Endothelial cell of umbilical vein (primary cell): ENCODE measurements around the gene MYO1E. TPM values are rescaled to one million over a fixed set of nuclear protein-coding genes. Genes with fewer than 3 reads are reported as not detected.

Experiments used
- BruUV-seq: library from RNA; stranded (reverse); fragments of 400-500 nt; replicated peaks from 2 replicates; lab custom pipeline; 2021; lab: Mats Ljungman, UMichigan
- CTCF ChIA-PET: fragments of 300-600, 350-600 bp; sonication (Branson Sonifier 250); formaldehyde crosslinking; loops from one replicate; lab custom pipeline; 2021; ENCODE audit warnings: antibody characterized with exemption, inconsistent platforms; lab: Charles Lee
- POLR2A ChIA-PET: fragments of 300-600, 350-600 bp; sonication (Branson Sonifier 250); formaldehyde crosslinking; loops from one replicate; lab custom pipeline; 2021; ENCODE audit warnings: antibody characterized with exemption, inconsistent platforms; lab: Charles Lee
- DNase-seq: peaks from one replicate; pipeline ENCODE4 v3.0.0-alpha.2; 2011; ENCODE audit warnings: low read depth, low spot score
- FAIRE-seq: peaks from 2 replicates; lab custom pipeline; 2011; peaks lifted over from hg19 to GRCh38; lab: Jason Lieb, UNC
- H2AFZ ChIP-seq: 2 replicates; pipeline ENCODE4 v1.6.0; 2012; ENCODE audit warnings: low read depth, low read length, control low read depth, inconsistent platforms
- H3K27ac ChIP-seq: 2 replicates; pipeline ENCODE4 v1.5.1; 2011; ENCODE audit warnings: low read depth, mild to moderate bottlenecking, control low read depth, low read length, moderate library complexity; ENCODE audit not compliant: insufficient read depth
- H3K27me3 ChIP-seq, 2 experiments: 2 replicates each; pipeline versions ENCODE4 v1.6.0 to v1.6.1; 2011; ENCODE audit warnings: low read length in 2 of 2, mixed read lengths in 1 of 2; ENCODE audit not compliant: control insufficient read depth in 2 of 2, insufficient read depth in 2 of 2
- H3K36me3 ChIP-seq, 2 experiments: 2 replicates in 1 of 2; 3 replicates in 1 of 2; pipeline ENCODE4 v1.5.1; 2011; ENCODE audit warnings: low read length in 2 of 2, mild to moderate bottlenecking in 1 of 2, moderate library complexity in 1 of 2; ENCODE audit not compliant: control insufficient read depth in 2 of 2, insufficient read depth in 2 of 2; ENCODE audit errors: extremely low read depth in 1 of 2
- H3K4me1 ChIP-seq: 3 replicates; pipeline ENCODE4 v1.5.1; 2011; ENCODE audit warnings: mild to moderate bottlenecking, low read length; ENCODE audit not compliant: control insufficient read depth, insufficient read depth; ENCODE audit errors: extremely low read depth
- H3K4me2 ChIP-seq: 2 replicates; pipeline ENCODE4 v1.6.1; 2011; ENCODE audit warnings: low read length, control low read depth, mixed read lengths; ENCODE audit not compliant: insufficient read depth
- H3K4me3 ChIP-seq, 3 experiments: fragments of 200-600 bp in 1 of 3; sonication (generic), shearing (Covaris generic) in 1 of 3; replicated peaks in 1 of 3; 2 replicates each; pipeline ENCODE4 v1.5.1; 2011 to 2016; ENCODE audit warnings: control low read depth in 3 of 3, low read length in 3 of 3, mild to moderate bottlenecking in 2 of 3, inconsistent platforms in 1 of 3, low read depth in 1 of 3, moderate library complexity in 1 of 3; ENCODE audit not compliant: insufficient read depth in 1 of 3
- H3K79me2 ChIP-seq: 2 replicates; pipeline ENCODE4 v1.6.0; 2012; ENCODE audit warnings: low read length, inconsistent platforms; ENCODE audit not compliant: control insufficient read depth, insufficient read depth
- H3K9ac ChIP-seq: replicated peaks from 2 replicates; pipeline ENCODE3; 2011; ENCODE audit warnings: low read length, control low read depth; ENCODE audit not compliant: insufficient read depth; ENCODE audit errors: extremely low read depth
- H3K9me1 ChIP-seq: replicated peaks from 3 replicates; pipeline ENCODE4 v1.6.0; 2011; ENCODE audit warnings: mild to moderate bottlenecking, low read length; ENCODE audit not compliant: control insufficient read depth, insufficient read depth; ENCODE audit errors: extremely low read depth
- H3K9me3 ChIP-seq: replicated peaks from 2 replicates; pipeline ENCODE4 v1.5.1; 2012; ENCODE audit warnings: low read length, inconsistent platforms; ENCODE audit not compliant: control insufficient read depth, insufficient read depth
- H4K20me1 ChIP-seq: replicated peaks from 2 replicates; pipeline ENCODE3; 2011; ENCODE audit warnings: mild to moderate bottlenecking, low read length; ENCODE audit not compliant: control insufficient read depth, insufficient read depth; ENCODE audit errors: extremely low read depth
- CTCF ChIP-seq, 2 donors: IDR thresholded peaks; 1 replicate in 1 of 2; 2 replicates in 1 of 2; pipeline ENCODE4 v1.5.1; 2011; ENCODE audit warnings: low read length in 2 of 2, mild to moderate bottlenecking in 2 of 2, moderate library complexity in 2 of 2, control low read depth in 1 of 2, inconsistent platforms in 1 of 2, low read depth in 1 of 2; ENCODE audit not compliant: insufficient read depth in 1 of 2; ENCODE audit errors: extremely low read depth in 1 of 2
- EZH2 ChIP-seq: IDR thresholded peaks from 2 replicates; pipeline ENCODE4 v1.6.1; 2012; ENCODE audit warnings: borderline replicate concordance, low read depth, mild to moderate bottlenecking, moderate library complexity, low read length, inconsistent platforms; ENCODE audit not compliant: severe bottlenecking
- FOS ChIP-seq: IDR thresholded peaks from 2 replicates; pipeline ENCODE4 v1.6.1; 2011; ENCODE audit warnings: mild to moderate bottlenecking, low read length, moderate library complexity, borderline replicate concordance; ENCODE audit not compliant: insufficient read depth
- GATA2 ChIP-seq: IDR thresholded peaks from 2 replicates; pipeline ENCODE4 v1.7.0; 2011; ENCODE audit warnings: low read depth, mild to moderate bottlenecking, moderate library complexity, mixed read lengths, low read length; ENCODE audit not compliant: insufficient read length, insufficient read depth
- JUN ChIP-seq: IDR thresholded peaks from 2 replicates; pipeline ENCODE4 v1.6.1; 2011; ENCODE audit warnings: borderline replicate concordance, low read depth; ENCODE audit not compliant: insufficient read length, insufficient read depth
- MAX ChIP-seq: IDR thresholded peaks from 2 replicates; pipeline ENCODE4 v1.6.1; 2011; ENCODE audit not compliant: insufficient read depth, insufficient read length
- MYC ChIP-seq: IDR thresholded peaks from one replicate; pipeline ENCODE4 v1.6.1; 2011; ENCODE audit warnings: mild to moderate bottlenecking, low read depth, low read length
- POLR2A ChIP-seq: IDR thresholded peaks from 2 replicates; pipeline ENCODE4 v1.6.1; 2012; ENCODE audit warnings: low read depth, mild to moderate bottlenecking, control low read depth, low read length
- POLR2AphosphoS5 ChIP-seq: IDR thresholded peaks from 2 replicates; pipeline ENCODE4 v1.6.1; 2012; ENCODE audit warnings: low read depth, mild to moderate bottlenecking, control low read depth, low read length, moderate library complexity; ENCODE audit not compliant: insufficient read depth
- dilution Hi-C: fragments of 300-500 bp; cut with MboI; formaldehyde crosslinking; loops from one replicate; pipeline ENCODE4 v1.15.0; 2019; ENCODE audit warnings: low sequenced_read_pairs; ENCODE audit not compliant: extremely low pct_ligation_motif_present
- intact Hi-C: fragments of 100-400 bp; cut with micrococcal nuclease; formaldehyde crosslinking; loops from one replicate; pipeline ENCODE4 v1.10.0; 2022
- polyA plus RNA-seq, 4 experiments: library from polyadenylated mRNA; depleted of rRNA in 3 of 4; stranded (reverse) in 3 of 4; unstranded in 1 of 4; fragments of >200 nt; gene quantifications; 2 replicates each; pipeline versions ENCODE4 v1.2.1 to v1.2.3, GENCODE V29; 2011 to 2012; ENCODE audit warnings: missing spikeins in 1 of 4
- total RNA-seq: library from RNA; stranded (reverse); gene quantifications from 2 replicates; pipeline ENCODE4 v1.2.3, GENCODE V29; 2021

Gene MYO1E
- total and polyA plus RNA-seq, 2 donors (not counting 3 experiments of a cell fraction or from before 2014, with no cell fraction given): 31.6 to 218 TPM

DNA sequence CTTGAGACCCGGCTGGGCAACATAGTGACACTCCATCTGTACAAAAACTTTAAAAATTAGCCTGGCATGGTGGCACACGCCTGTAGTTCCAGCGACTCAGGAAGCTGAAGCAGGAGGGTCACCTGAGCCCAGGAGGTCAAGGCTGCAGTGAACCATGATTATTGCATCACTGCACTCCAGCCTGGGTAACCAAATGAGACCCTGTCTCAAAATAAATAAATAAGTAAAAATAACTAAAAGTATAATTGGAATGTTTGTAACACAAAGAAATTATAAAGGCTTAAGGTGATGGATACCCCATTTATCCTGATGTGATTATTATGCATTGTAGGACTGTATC, 38.6 kb downstream of the MYO1E start:
- intact Hi-C loops (no loop called here), dilution Hi-C loops (no loop called here)
- Histone ChIP-seq H3K4me3 (no peak overlapping the region), H3K27ac (no peak overlapping the region), H3K79me2 (peaks cover 80% of the 10 kb centered on the region), H3K9me1 (no peaks in the 10 kb centered on the region), H3K4me2 (no peak overlapping the region), H2AFZ (no peak overlapping the region), H4K20me1 (peaks cover 12% of the 10 kb centered on the region), H3K36me3 (no peaks in the 10 kb centered on the region), H3K9ac (no peak overlapping the region), H3K9me3 (no peaks in the 10 kb centered on the region), H3K27me3 (no peaks in the 10 kb centered on the region), H3K4me1 (peaks cover 5% of the 10 kb centered on the region)
- ChIA-PET CTCF (interaction anchor here (1.7 kb wide), 1 partner anchor 87 kb away, joined by 6 read pairs; no protein-coding TSS in a partner anchor), POLR2A (no interaction called here)
- BruUV-seq: no TSS peak
- no peak for TF ChIP-seq MAX
- TF ChIP-seq FOS: no peak
- TF ChIP-seq POLR2AphosphoS5: no peak
- TF ChIP-seq JUN: no peak
- no peak for TF ChIP-seq CTCF (IDR thresholded peaks at IDR 0.05; ENCODE audit: extremely low read depth in 1 of 2, insufficient read depth in 1 of 2, low read depth in 1 of 2, low read length in 2 of 2)
- TF ChIP-seq POLR2A: no peak
- TF ChIP-seq MYC: no peak
- TF ChIP-seq EZH2: no peak
- TF ChIP-seq GATA2: no peak
- DNase-seq: no peak
- FAIRE-seq: no peak
